ENCODE measurements around the gene NKD2. TPM values are rescaled to one million over a fixed set of nuclear protein-coding genes. Genes with fewer than 3 reads are reported as not detected.

The NKD2 gene
- total RNA-seq, 1 experiment from 2014 or later: 20.4 TPM

- peaks cover 44 to 69% of the 10 kb centered on the region in 2 experiments for H3K4me1 ChIP-seq (ENCODE audit: control insufficient read depth in 1 of 2, insufficient read depth in 2 of 2, low read length in 2 of 2)
- ATAC-seq (no peak), DNase-seq (ENCODE audit: low read depth, low spot score) (no peak)
- ChIA-PET POLR2A (no interaction called here), RAD21 (ENCODE audit: low non-redundant PET in 1 of 2, low total read pairs in 2 of 2, uncharacterized antibody in 2 of 2, unreplicated experiment in 2 of 2) (no interaction called here), CTCF (no interaction called here)
- no peaks in the 10 kb centered on the region for H3K9me3 ChIP-seq (ENCODE audit: control insufficient read depth in 1 of 2, insufficient read depth in 1 of 2, low read depth in 1 of 2, low read length in 2 of 2)
- no TSS peak for BruUV-seq (replicated peaks)
- H3K9me2 ChIP-seq (ENCODE audit: insufficient read depth): no peaks in the 10 kb centered on the region
- no peak overlapping the region for H3K4me2 ChIP-seq (ENCODE audit: low read length)
- intact Hi-C loops (cut with micrococcal nuclease): loop anchor here (10.0 kb wide), 1 partner anchor 158 kb away; no protein-coding TSS in a partner anchor
- H3K9ac ChIP-seq (ENCODE audit: low read length): no peak overlapping the region
- H2AFZ ChIP-seq (ENCODE audit: low read depth, low read length, poor library complexity, severe bottlenecking): no peak overlapping the region
- TF ChIP-seq REST (IDR thresholded peaks at IDR 0.05; ENCODE audit: low read depth): no peak
- no peak overlapping the region for H3K4me3 ChIP-seq (replicated peaks in 1 of 2; ENCODE audit: low read depth in 1 of 2, low read length in 2 of 2)
- 0 out of 4 replicates have a peak, but pooled peaks cover 0 to 4% of the 10 kb centered on the region in 2 experiments for H3K36me3 ChIP-seq (ENCODE audit: control insufficient read depth in 1 of 2, insufficient read depth in 2 of 2, low read length in 2 of 2)
- H4K20me1 ChIP-seq (ENCODE audit: insufficient read depth): no peaks in the 10 kb centered on the region; the same call in 1 of the 2 replicates
- H3K27me3 ChIP-seq (ENCODE audit: insufficient read depth, low read length): peaks cover 5% of the 10 kb centered on the region; the same call in 1 of the 2 replicates
- no peak overlapping the region; the same call in 1 of the 2 replicates for H3K27ac ChIP-seq (ENCODE audit: low read depth, low read length)
- no peaks in the 10 kb centered on the region for H3K79me2 ChIP-seq (ENCODE audit: insufficient read depth, low read length)
Observed at GRCh38 chr5:1006656-1007071, 1.9 kb upstream of the NKD2 start.

- H3K9me3 ChIP-seq (ENCODE audit: control insufficient read depth in 1 of 2, insufficient read depth in 1 of 2, low read depth in 1 of 2, low read length in 2 of 2): no peaks in the 10 kb centered on the region
- CTCF ChIA-PET: interaction anchor here (1.9 kb wide), 1 partner anchor 73 kb away, joined by 7 read pairs; no protein-coding TSS in a partner anchor
- peaks cover 43 to 67% of the 10 kb centered on the region in 2 experiments for H3K4me1 ChIP-seq (ENCODE audit: control insufficient read depth in 1 of 2, insufficient read depth in 2 of 2, low read length in 2 of 2)
- no peak overlapping the region for H3K4me2 ChIP-seq (ENCODE audit: low read length)
- H3K4me3 ChIP-seq (replicated peaks in 1 of 2; ENCODE audit: low read depth in 1 of 2, low read length in 2 of 2): no peak overlapping the region
- POLR2A ChIA-PET: no interaction called here
- TF ChIP-seq POLR2AphosphoS5 (IDR thresholded peaks at IDR 0.05; ENCODE audit: low read depth, low read length) (no peak), CTCF (IDR thresholded peaks at IDR 0.05 in 2 of 3, conservative IDR thresholded peaks at IDR 0.05 in 1 of 3; ENCODE audit: borderline replicate concordance in 1 of 3, insufficient read depth in 1 of 3, low read depth in 2 of 3, low read length in 2 of 3) (peak in 1 of 3 experiments; percentile 10; a peak in 2 of 6 replicates)
- 0 out of 4 replicates have a peak, but pooled peaks cover 0 to 4% of the 10 kb centered on the region in 2 experiments for H3K36me3 ChIP-seq (ENCODE audit: control insufficient read depth in 1 of 2, insufficient read depth in 2 of 2, low read length in 2 of 2)
- BruUV-seq (replicated peaks): no TSS peak
- no peak overlapping the region for H3K9ac ChIP-seq (ENCODE audit: low read length)
- no peaks in the 10 kb centered on the region for H3K79me2 ChIP-seq (ENCODE audit: insufficient read depth, low read length)
- no peak for ATAC-seq
- DNase-seq (ENCODE audit: low read depth, low spot score): no peak
- intact Hi-C loops (cut with micrococcal nuclease): loop anchor here (10.0 kb wide), 1 partner anchor 158 kb away; no protein-coding TSS in a partner anchor
- H3K9me2 ChIP-seq (ENCODE audit: insufficient read depth): no peaks in the 10 kb centered on the region
- RAD21 ChIA-PET (ENCODE audit: low non-redundant PET in 1 of 2, low total read pairs in 2 of 2, uncharacterized antibody in 2 of 2, unreplicated experiment in 2 of 2): no interaction called here
- no peaks in the 10 kb centered on the region; the same call in 1 of the 2 replicates for H3K27me3 ChIP-seq (ENCODE audit: insufficient read depth, low read length)
- H3K27ac ChIP-seq (ENCODE audit: low read depth, low read length): no peak overlapping the region; the same call in 1 of the 2 replicates
- H2AFZ ChIP-seq (ENCODE audit: low read depth, low read length, poor library complexity, severe bottlenecking): no peak overlapping the region
- no peaks in the 10 kb centered on the region; the same call in 1 of the 2 replicates for H4K20me1 ChIP-seq (ENCODE audit: insufficient read depth)
Observed at GRCh38 chr5:1007221-1007680, 1.4 kb upstream of the NKD2 start.

Measured in HCT116 (cell line).